Measurements from ENCODE around the gene SLC7A6OS.

The SLC7A6OS gene

DNA sequence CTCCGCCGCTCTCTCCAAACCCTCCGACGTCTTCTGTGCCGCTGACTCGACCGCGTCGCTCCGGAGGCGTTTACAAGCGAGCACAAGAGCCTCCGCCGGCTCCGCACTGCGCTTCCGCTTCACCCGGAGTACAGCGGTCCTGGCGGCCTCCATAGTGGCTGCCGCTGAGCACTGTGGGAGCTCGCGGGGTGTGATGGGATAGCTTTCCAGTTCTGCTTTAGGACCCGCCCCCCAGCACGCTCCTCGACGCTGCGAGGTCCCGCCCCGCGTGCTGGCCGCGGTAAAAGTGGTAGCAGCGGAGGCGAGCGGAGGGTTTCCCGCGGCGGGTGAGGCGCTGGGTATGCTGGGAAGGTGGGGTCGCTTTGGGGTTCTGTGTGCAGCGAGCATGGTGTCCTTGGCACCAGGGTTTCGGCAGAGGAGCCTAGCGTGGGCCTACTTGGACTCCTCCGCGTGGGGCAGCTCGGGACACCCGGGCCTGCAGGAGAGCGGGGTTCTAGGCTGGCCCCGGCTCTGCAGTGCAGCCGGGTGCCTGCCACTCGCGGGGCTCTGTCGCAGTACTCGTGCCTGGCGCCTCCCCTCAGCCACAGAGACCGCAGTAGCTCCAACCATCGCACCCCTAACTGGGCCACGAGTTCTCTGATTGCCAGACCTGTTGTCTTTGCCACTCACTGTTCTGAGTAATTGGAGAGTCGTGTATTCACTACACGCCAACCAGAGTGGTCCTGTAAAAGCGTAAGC lies at the start of gene SLC7A6OS, which contains the start of gene PRMT7:
Gene SLC7A6OS (minus strand): TSS at position 173 of the 738 bp plus-strand sequence. CDS start 20 bp downstream, at position 153.
Gene PRMT7 (plus strand): TSS at position 246 of the 738 bp plus-strand sequence. CDS start 4,961 bp downstream, outside the sequence.
- peak; percentile 90 for DNase-seq (ENCODE audit: low spot score)

DNA sequence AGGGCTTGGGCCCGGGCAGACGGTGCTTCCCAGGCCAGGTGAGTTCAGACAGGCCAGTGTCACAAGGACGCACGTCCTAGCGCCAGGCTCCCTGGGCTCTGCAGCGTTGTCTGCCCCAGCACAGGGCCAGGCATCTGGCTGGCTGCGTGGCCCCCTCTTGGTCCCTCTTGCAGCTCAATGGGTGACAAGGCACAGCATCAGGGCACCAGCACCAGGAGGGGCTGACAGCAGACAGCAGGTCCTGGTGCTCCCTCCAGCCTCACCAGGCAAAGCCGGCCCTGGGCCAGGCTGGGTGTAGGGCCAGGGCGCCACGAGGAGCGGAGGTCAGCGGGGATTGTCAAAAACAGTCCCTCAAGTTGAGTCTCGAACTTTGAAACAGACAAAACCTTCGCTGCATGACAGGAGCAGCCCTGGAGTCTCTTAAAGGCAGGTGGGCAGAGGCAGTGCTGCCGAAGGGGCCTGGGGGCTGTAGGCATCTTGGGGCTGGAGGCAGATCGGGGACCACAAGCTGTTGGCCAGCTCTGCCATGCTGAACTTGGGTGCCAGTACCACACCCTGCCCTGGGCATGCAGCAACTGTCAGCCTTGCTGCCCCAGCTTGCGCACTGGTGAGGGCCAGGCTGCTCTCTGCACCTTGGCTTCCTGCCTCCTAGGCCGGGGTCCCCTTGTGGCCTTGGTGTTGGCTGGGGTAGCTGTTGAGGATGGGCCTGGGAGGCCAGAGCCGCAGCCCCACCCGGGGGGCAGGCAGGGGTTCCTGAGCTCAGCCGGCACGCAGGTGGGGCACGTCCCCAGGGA lies 48.8 kb upstream of the SLC7A6OS start:
- DNase-seq (ENCODE audit: low spot score), result no peak

DNA sequence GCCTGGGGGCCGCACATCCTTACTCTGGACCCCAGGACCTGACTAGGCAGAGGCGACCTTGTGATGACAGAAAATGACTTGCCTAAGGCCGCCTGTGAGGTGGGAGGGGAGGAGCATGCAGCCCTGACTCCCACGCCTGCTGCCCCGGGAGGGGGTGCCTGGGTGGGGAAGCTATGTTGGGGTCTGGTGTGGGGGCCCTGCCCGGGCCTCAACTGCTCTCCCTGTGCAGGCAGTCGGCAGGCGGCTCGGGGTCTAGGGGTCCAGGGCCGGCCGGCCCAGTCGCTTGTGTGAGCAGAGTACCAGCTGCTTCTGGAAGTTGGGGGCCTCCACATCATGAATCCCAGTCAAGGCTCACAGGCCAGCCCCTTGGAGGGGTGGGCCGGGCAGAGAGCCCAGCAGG lies 48.2 kb upstream of the SLC7A6OS start:
- DNase-seq (ENCODE audit: low spot score), result no peak

DNA sequence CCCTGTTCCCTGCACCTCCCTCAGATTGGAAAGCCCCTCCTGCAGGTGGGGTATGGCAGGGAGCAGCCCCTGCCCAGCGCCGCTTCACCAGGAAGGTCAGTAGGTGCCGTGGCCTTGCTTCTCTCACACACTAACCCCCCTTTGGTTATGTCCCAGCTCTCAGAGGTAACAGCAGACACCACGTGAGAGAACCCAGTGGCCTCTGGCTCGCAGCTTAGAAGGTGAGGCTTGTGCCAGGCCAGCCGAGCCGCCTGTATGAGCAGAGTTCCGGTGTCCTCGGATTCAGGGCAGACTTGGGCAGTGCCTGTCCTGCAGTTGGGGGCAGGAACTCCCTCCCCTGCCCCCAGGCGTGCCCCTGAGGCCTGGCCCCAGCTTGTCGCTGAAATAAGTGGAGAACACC lies 47.2 kb upstream of the SLC7A6OS start:
- no peak for DNase-seq (ENCODE audit: low spot score)

DNA sequence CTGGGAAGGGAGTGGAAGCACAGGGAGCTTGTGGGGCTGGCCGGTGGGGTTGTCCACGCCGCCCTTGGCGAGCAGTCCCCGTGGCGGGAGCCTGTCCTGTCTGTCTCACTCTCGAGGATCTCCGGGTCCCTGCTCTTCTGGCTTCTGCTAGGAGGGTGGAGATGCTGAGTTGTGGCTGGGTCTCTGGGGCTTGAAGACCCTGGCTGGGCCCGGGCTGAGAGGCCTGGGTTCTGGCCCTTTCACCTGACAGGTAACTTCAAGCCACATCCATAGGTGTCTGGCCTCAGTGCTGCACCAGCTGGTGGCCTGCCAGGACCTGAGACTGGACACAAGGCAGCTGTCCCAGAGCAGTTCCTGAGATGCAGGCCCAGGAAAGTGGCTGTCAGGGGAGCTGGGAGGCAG lies 46.8 kb upstream of the SLC7A6OS start:
- DNase-seq (ENCODE audit: low spot score), result no peak

DNA sequence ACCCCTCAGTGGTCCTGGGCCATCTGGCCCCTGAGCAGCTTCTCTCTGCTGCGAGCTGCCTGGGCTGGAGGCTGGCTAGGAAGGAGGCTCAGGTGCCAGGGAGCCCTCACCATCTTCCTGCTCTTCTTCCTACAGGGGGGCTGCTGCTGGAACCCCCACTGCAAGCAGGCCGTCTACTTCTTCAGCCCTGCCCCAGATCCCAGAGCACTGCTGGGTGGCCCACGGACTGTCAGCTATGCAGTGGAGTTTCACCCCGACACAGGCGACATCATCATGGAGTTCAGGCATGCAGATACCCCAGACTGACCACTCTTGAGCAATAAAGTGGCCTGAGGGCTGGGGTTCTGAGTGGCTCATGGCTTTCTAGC lies 46.2 kb upstream of the SLC7A6OS start:
- no peak for DNase-seq (ENCODE audit: low spot score)

DNA sequence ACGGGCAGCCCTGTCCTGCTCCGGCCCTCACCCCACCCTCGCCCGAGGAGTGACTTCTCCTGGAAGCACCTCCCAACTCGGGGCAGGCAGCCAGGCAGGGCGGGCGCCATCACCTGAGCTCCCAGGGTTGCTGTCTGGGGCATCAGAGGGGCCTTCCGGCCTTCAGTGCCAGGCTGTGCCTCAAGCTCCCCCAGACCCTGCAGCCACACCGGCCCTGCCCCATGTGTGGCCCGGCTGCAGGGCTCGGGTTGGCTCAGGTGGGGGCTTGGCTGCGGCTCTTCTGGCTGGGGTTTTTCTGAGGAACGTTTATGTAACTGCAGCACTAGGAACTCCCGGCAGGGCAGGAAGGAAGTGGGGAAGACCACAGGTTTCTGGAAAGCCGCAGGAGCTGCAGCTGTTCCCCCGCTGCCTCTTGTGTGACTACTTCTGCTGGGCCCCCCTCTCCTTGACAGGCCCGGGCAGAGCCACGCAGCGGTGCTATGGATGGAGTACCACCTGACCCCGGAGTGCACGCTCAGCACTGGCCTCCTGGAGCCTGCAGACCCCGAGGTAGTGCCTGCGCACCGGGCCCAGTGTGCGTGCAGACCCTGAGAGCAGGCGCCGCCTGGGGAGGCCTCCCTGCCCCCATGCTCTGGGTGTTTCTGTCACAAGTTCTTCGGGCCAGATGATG lies 45.6 kb upstream of the SLC7A6OS start:
- no peak for DNase-seq (ENCODE audit: low spot score)

DNA sequence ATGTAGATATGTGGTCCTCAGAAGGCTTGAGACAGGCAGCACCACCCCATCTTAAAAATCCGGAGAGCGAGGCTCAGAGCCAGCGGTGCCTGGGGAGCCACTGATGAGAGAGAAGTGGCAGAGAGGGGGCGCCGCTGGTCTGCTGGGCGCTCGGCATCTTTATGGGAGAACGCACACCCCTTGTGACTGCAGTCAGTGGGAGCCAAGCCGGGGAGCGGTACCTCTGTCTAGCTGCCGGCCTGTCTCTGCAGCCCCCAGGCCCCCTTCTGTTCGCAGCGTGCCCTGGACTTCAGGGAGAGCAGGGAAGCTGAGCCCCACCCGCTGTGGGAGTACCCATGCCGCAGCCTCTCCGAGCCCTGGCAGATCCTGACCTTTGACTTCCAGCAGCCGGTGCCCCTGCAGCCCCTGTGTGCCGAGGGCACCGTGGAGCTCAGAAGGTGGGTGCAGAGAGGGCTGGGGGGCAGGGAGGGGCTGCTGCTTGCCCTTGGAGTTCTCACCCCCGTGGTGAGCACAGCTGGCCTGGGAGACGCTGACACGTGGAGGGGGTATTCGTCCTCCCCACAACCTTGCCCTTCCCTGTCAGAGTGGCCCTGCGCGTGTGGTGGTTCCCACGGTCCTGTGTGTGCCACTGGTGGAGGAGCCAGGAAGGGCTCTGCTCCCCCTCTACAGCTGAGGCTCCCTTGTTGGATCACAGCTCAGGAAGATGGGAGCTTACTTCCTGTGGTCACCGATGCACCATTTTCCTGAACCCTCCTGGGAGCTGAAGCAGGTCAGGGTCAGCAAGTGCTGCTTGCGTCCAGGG lies 44.9 kb upstream of the SLC7A6OS start:
- DNase-seq (ENCODE audit: low spot score), result no peak

DNA sequence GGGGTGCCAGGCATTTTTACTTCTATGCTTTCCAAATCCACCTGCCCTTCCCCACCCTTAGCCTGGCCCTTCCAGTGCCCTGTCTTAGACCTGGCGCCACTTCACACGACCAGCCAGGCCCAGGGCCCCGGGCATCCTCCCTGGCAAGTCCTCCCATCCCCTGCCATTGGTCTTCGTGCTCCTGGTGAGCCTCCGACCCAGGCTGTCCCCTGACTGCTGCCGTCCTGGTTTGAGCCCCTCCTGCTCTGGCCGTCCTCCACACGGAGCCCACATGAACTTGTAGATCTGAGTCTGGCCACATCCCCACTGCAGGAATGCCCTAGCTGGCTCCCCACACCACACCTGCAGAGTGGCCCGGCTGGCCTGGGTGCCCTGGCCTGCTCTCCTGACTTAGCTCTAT lies 44.1 kb upstream of the SLC7A6OS start:
- DNase-seq (ENCODE audit: low spot score), result no peak

DNA sequence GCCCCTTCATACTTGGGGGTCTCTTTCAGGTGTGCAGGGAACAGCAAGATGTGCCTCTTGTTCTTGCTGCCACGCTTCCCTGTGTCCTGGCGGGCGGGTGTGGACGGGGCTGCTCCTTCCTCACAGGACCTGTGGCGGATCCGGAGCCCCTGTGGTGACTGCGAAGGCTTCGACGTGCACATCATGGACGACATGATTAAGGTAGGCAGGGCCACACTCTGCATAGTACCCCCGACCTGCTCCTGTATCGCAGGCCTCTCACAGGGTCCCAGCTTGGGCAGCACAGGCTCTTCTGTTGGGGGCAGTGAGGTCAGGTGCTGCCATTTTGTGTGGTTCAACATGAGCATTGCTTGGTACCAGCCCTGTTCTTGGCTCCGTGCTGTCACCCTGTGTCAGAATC lies 42.6 kb upstream of the SLC7A6OS start:
- DNase-seq (ENCODE audit: low spot score), result no peak

DNA sequence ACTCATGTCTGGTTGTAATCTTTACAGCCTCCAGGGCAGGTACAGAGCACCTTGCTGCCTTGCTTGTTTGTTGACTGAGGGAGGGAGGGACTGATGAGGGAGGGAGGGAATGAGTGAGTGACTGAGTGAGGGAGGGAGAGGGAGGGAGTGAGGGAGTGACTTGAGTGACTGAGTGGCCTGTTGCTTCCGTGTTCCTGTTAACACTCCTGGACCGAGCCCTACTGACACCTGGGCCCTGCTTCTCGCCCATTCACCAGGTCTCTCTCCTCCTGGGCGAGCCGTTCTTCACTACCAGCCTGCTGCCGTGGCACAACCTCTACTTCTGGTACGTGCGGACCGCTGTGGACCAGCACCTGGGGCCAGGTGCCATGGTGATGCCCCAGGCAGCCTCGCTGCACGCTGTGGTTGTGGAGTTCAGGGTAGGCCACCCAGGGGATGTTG lies 41.3 kb upstream of the SLC7A6OS start:
- no peak for DNase-seq (ENCODE audit: low spot score)

DNA sequence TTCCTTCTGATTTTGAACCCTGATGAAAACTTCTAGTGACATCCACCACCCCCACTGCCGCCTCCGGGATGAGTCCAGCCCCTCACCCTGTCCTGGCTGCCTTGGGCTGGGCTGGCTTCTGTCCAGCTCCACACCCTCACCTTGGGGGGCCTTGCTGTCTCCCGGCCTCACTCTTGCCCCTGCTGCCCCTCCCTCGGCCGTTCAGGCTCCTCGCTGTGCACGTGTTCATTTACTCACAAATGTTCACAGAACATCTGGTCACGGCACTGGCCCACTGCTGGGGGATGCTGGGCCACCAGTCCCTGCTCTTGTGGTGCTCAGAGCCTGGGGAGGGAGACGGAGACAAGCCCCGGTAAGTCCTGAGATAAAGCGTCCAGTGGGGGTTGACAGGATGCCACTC lies 40.7 kb upstream of the SLC7A6OS start:
- DNase-seq (ENCODE audit: low spot score), result no peak

DNA sequence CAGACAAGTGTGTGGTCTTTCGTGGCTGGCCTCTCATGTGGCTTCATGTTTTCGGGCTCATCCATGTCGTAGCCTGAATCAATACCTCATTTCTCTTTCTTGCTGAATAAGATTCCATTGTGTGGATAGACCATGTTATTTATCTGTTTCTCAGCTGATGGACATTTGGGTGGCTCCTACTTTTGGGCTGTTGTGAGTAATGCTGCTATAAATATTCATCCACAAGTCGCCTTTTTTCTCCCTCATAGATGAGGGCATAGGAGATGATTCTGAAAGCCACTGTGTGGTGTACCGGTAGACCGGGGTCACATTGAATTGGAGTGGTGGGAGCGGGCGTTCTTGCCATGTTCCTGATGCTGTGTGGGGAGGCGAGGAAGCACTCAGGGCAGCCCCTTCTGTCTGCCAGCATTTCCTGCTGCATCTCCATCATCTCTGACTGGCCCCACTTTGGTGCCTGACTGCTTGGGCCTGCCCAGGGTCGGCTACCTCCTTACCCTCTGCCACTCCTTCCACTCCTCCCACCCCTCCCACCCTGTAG lies 40.1 kb upstream of the SLC7A6OS start:
- DNase-seq (ENCODE audit: low spot score), result no peak

DNA sequence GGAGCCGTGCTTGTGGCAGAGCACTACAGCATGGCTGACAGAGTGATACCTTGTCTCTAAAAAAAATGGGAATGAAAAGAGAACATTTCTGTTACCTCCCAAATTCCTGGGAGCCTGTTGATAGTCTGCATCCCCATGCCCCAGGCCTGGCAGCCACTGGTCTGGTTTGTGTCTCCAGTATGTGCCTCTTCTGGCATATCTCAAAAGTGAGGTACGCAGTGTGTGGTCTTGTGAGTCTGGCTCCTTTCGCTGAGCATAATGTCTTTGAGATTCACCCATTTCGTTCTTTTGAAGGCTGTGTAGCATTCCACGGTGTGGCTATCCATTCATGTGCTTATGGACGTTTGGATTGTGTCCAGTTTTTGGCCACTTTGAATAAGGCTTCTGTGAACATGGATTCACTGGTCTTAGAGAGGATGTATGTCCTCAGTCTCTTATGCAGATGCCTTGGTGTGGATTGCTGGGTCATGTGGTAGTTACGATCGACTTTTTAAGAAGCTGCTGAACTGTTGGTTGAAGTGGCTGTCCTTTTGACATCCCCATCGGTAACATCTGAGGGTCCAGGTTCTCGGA lies 39.2 kb upstream of the SLC7A6OS start:
- peak; percentile 8 for DNase-seq (ENCODE audit: low spot score)

DNA sequence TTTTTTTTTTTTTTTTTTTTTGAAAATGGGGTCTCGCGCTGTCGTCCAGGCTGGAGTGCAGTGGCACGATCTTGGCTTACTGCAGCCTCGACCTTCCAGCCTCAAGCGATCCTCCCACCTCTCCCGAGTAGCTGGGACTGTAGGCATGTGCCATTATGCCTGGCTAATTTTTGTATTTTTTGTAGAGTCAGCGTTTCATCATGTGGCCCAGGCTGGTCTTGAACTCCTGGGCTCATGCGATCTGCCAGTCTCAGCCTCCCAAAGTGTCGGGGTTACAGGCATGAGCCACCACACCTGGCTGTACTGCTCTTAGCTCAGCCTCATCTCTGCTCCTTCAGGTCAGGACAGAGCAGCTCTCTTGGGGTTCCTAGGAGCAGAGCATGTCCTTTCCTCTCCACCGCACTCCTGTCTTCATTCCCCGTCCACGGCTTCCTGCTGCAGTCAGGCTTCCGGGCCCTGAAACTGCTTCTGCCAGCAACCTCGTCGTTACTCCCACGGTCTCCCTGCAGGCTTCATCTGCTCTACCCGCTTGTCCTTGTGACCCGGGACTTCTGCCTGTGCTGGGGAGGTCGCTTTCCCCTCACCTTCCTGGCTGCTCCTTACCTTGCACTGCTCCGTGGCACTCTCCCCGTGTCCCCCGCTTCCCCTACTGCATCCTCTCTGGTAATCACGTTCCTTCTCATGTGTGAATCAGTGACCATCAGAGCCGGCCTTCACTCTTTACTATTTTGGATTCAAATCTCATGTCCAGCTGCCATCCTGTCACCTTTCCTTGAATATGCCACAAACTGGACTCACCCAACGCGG lies 38.1 kb upstream of the SLC7A6OS start:
- no peak for DNase-seq (ENCODE audit: low spot score)

DNA sequence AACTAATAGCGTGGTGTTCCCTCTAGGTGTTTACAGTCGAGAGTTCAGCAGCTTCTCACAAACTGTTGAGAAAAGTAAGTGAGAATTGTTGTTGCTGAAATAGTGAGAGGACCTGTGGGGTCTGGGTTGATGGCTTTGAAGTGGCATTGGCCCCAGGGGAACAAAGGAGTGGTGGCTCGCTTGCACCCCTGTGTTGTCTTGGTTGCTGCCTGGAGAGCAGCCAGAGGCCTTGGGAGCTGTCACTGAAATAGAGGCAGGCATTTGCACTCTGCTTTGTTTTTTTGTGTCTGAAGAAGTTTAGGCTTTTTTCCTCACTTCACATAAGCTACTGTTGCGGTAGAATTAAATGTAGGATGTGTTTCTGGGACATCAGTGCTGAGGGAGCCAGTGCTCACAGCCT lies 36.9 kb upstream of the SLC7A6OS start:
- no peak for DNase-seq (ENCODE audit: low spot score)

DNA sequence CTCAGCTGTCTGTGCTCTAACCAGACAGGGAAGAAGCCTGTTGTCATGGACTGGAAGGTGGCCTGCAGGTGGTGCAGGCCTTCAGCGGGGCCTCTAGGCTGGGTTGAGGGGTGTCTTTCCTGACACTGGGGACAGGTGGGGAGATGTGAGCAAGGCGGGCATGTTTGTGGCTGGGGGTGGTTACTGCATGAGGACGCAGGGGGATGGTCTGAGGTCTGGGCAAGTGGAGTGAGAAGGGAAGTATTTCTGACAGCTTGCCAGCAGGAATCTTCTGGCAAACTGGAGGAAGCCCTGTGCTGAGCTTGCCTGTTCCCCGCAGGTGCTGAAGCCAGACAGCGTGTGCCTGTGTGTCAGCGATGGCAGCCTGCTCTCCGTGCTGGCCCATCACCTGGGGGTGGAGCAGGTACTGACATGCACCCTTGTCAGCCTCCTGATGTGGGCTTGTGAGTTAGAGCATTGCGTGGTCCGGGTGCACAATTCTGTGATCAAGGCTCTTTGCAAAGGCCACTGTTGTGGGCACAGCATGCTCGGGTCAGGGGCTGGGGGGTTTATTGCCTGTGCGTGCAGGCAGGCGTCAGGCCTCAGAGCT lies 36.2 kb upstream of the SLC7A6OS start:
- no peak for DNase-seq (ENCODE audit: low spot score)

DNA sequence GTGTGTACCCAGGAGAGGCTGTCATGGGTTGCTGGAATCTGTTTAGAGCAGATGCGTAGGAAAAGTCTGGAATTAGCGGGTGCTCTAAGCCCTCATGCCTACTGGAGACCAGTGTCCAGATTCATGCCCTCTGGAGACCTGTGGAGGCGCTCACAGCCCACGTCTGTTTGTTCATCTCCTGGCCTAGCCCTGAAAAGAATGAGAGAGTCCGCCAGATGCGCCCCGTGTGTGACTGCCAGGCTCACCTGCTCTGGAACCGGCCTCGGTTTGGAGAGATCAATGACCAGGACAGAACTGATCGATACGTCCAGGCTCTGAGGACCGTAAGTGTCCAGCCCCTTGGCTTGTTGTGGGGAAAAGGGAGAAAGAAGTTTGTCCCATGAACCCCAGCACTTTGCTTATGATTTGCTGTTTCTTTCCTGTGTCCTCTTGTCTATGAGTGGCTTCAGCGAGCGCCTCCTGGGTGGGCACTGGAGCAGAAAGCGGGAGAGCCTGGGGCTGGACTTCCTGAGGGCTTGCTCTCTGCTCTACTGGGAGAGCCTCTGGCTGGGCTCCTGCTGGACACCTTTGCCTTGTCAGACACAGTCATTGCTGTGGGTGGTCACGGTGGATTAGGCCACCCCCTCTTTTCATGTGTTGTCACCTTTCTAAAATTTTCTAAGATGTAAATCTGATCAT lies 35.4 kb upstream of the SLC7A6OS start:
- DNase-seq (ENCODE audit: low spot score), result no peak

DNA sequence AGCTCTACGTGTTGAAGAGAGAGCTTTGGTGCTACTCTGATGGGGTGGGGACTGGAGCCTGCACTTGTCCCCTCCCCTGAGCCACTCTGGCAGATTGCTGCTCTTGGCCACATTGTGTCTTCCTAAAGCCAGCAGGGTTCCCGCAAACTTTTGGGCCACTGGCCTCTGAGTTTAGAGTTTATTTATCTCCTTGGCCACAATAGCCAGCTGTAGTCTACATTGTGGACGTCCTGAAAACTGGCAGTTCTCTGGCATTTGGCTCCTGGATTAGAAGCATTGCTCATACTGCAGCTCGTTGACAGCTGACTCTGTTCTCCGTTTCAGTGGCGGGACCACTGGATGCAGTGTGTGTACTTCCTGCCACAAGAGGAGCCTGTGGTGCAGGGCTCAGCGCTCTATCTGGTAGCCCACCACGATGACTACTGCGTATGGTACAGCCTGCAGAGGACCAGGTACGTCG lies 34.6 kb upstream of the SLC7A6OS start:
- DNase-seq (ENCODE audit: low spot score), result no peak
